Islet precursor cell (in vitro differentiated cells): ENCODE data around the gene DAPK3.
"Not testable (repeated sequence)": the region's sequence is repeated elsewhere in the genome, so short reads cannot be mapped to it uniquely, and the experiment has no call there.

Experiments
- DNase-seq: peaks from one replicate; pipeline ENCODE4 v3.0.0-alpha.2; 2018

Gene DAPK3

DNA sequence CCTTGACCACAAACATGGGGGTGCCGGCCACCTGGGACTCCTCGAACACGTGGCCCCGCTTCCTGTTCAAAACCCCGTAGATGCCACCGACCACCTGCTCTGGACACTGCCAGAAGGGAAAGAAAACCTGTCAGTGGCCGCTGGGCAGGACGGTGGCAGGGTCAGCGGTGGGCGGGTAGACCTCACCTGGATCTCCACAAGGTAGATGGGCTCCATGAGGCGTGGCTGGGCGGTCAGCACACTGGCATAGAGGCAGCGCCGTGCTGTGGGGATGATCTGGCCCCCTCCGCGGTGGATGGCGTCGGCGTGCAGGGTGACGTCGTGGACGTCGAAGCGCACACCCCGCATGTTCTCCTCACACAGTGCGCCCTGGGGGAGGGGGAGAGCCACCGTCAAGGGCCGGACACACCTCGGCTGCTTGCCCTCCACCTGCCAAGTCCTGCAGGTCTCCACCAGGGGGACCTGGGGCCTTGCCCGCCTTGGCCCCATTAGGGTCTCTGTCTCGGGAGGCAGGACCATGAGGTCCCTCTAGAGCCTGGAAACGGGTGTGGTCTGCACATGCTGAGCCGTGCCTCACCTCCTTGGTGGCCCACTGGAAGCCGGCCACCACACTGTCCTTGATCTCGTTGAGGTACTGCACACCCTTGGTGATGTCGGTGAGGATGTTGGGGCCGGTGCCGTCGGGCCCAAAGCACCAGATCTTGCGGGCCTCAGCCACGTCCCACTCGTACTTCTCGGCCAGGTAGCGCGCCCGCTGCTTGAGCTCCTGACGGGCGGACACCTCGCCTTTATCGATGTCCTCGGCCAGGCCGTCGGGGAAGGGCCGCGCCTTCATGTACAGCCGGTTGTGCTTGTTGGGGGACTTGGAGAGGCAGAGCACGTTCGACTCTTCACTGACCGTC lies 6.6 kb upstream of the DAPK3 start:
- DNase-seq, result peak; percentile 59

DNA sequence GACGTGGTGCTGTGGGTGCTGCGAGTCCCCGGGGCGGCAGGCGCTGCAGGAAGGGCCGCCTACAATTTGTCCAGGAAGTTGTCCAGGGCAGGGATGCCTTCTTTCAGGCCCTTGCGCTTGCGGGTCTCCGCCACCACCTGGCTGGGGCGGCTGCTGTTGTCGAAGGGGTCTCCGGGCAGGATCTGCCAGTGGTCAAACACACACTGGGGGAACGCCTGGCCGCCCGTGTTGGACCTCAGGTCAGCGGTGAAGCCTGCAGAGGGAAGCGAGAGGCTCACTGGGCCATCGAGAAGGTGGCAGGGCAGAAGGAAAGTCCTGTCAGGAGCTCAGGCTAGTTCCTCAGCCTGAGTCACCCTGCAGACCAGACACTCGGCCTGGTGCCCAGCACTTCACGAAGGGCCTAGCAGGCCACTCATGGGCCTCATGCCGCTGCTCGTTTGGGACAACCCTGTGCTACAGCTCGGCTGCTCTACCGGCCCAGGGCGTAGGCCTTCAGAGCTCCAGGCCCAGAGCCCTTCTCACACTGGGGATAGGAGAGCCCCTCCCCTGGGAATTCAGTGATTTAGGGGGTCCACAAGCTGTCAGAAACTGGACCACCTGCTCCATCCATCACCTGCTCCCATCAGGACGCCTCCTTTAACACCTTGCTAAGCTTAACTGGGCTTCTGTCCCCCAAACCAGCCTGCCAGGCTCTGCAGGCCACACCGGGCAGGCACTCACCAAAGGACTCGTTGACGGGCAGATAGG lies 5.8 kb upstream of the DAPK3 start:
- no peak for DNase-seq

DNA sequence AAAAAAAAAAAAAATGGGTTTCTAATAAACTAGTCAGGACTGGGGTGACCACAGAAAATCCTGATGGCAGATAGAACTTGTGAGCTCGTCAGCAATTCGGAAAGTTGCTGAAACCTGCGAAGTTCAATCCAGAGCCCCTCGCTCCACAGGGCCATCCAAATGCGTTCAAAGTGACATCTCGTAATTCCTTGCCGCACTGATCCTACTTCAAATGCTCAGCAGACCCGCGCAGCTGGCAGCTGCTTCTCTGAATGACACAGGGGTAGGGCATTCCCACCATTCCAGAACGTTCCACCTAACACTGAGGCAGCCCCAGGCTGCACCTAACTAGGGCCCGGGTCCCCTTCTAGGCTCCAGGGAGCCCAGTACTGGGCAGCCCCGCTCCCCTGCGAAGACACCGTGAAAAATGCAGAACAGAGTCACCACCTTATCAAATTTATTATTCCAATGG lies 4.8 kb upstream of the DAPK3 start:
- DNase-seq, result no peak

DNA sequence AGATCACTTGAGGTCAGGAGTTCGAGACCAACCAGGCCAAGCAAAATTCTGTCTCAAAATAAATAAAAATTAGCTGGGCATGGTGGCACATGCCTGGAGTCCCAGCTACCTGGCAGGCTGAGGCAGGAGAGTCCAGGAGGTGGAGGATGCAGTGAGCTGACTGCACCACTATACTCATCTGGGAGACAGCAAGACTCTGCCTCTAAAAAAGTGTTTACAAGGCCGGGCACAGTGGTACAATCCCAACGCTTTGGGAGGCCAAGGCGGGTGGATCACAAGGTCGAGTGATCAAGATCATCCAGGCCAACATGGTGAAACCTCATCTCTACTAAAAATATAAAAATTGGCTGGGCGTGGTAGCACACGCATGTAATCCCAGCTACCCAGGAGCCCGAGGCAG lies 4.2 kb upstream of the DAPK3 start:
- no peak for DNase-seq

DNA sequence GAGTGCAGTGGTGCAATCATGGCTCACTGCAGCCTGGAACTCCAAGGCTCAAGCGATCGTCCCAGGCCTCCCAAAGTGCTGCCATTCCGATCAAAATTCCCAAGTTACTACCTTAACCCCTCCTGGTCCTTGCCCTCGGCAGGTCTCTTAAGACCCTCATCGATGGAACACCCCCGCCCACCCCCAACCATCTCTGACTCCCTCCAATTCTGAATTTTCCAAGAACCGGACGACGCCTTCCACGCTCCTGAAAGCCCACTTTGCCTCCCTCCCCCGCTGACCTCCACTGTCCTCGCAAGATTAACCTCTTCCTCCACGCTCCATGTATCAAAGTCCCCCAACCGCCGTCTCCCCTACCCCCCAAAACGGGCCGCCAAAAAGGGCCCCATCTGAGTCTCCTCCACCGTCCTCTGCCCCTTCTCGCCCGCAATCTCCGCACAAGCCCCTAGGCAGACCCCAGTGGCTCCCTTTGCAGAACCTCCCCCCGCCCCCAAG lies 539 bp downstream of the DAPK3 start:
- no peak for DNase-seq

DNA sequence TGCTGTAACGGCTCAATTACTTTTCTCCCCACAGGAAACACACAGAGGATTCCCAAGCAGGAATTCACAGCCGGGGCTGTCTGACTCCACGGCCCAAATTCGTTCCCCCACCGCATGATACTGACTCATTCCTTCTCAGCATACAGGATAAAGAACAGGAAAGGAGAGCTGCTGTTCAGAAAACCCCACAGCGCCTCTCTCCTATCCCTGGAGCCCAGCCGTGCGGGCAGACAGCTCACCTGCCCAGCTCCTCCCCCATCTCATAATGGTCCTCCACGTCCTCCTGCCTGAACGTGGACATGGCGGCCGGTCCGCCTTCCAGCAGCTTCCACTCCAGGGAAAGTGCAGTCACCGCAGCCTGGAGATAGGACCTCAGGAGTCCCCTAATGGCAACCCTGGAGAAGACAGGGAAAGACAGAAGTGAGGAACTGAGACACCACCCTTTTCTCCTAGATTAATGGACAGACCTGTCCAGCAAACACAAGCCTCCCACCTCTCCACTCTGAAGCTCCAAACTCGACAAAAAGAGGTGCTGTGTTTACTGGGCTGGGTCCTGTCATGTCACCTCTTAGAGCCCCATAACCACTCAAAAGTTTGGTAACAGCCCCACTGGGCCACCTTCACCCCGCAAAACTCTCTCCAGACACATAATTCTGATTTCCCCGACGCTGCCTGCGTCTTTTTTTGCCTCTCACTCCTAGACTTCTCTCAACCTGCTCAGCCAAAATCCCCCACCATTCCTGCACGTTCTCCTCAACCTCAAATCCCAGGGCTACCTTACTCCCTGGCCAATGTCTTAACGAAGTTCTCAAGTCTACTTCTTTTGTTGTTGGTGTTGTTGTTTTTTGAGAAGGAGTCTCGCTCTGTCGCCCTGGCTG lies 1.2 kb downstream of the DAPK3 start:
- peak; percentile 96 for DNase-seq

DNA sequence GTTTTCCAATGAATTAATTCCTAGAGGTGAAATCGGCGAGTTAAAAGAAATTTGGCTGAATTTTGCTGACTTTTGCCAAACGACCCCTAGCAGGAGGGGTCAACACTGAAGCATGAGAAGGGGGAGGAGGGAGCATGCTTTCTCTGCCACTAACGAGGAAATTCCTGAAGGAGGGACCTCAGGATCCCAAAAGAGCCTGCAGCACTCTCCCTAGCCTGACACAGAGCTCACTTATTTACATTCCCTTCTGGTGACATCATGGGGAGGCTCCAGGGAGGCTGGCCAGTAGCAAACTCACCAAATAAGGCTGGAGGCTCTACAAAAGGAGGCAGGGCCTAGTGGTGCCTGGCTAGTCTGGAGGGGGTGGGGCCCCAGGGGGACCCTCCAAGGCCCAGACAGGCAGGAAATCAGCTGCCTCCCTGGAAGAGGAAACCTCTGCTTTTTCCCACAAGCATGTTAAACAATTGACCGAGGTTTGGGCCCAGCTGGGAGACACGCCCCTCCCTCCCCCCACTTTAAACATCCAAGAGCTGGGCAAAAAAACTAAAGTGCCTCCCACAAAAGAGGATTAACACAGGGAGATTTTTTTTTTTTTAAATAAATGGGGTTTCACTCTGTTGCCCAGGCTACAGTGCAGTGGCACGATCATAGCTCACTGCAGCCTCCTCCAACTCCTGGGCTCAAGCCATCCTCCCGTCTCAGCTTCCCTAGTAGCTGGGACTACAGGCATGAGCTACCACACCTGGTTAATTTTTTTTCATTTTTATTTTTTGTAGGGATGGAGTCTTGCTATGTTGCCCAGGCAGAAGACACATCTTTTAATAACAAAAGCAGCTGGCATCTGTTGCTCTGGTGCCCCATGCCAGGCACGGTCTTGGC lies 2.1 kb downstream of the DAPK3 start:
- DNase-seq, result peak; percentile 100

DNA sequence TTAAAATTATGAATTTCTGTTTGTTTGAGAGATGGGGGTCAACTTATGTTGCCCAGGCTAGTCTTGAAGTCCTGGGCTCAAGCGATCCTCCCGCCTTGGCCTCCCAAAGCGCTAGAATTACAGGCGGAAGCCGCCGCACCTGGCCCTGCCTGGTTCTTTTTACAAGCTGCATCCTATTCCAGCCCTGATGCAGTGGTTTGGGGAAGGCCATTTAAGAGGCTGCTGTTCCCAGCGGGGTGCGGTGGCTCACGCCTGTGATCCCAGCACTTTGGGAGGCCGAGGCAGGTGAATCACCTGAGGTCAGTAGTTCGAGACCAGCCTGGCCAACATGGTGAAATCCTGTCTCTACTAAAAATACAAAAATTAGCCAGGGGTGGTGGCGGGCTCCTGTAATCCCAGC lies 2.9 kb downstream of the DAPK3 start:
- DNase-seq, result not testable (repeated sequence)

DNA sequence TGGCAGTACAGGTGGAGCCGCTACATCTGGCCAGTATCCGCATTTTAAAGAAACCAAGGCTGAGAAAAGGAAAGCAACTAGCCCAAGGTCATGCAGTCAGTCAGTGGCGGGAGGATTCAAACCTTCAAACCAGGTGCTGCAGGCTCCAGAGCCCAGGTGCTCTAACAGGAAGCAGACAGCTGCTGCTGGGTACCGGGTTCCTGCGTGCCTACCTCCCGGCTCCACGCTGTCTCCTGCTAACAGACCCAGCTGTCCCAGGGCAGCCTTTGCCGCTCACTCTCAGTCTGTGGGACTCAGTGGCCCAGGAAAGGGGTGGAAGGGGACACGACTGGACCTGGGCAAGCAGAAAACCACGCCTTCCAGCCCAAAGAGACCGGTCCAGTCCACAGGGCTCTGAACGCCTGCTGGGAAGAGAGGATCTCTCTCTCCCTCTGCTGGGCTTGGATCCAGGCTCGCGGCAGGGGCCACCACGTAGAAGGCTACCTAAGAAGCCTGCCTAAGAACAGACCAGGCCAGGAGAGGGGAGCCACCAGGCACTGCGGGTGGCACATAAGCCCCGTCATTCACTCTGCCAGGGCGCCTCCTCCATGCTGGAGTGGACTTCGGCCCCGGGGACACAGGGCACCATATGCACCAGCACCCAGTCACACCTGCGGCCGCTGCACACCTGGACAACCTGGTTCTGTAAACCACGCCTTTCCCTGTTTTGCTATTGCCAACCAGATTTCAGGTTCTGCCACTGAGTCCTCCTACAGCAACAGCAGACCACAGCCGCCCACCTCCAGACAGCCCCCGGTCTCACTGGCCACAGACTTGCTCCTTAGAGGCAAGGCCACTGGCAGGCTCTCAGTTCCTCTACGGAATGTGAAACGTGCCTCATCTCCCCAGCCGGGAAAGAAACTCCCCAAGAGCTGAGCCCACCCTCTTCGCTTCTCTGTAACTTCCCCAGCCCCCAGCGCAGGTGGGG lies 4.6 kb downstream of the DAPK3 start:
- DNase-seq, result no peak

DNA sequence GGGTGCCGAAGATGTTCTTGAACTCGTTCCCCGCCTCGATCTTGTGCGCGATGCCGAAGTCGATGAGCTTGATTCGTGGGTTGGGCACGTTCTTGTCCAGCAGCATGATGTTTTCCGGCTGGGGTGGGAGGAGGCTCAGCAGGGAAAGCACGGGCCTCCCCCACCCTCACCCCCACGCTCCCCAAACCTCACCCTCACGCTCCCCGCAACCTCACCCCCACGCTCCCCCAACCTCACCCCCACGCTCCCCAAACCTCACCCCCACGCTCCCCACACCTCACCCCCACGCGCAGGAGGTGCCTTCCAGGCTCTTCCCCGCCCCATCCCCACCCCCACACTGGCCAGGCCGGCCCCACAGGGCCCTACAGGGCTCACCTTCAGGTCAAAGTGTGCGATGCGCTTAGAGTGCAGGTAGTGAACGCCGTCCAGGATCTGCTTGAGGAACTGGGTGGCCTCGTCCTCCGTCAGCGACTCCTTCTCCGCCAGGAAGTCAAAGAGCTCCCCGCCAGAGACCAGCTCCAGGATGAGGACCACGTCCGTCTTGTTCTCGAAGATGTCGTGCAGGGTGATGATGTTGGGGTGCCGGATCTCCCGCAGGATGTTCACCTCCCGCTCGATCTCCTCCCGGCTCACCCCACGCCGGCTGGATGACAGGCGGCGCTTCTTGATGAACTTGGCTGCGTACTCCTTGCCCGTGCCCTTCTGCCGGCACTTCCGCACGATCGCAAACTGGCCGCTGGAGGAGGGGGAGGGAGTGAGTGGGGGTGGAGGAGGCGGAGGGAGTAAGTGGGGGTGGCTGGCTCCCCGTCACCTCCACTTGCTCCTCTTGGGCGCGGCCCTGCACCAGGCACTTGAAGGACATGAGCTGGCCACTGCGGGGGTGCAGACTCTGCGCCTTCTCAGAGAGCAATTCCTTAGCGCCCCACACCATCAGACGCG lies 6.4 kb downstream of the DAPK3 start:
- DNase-seq, result no peak

DNA sequence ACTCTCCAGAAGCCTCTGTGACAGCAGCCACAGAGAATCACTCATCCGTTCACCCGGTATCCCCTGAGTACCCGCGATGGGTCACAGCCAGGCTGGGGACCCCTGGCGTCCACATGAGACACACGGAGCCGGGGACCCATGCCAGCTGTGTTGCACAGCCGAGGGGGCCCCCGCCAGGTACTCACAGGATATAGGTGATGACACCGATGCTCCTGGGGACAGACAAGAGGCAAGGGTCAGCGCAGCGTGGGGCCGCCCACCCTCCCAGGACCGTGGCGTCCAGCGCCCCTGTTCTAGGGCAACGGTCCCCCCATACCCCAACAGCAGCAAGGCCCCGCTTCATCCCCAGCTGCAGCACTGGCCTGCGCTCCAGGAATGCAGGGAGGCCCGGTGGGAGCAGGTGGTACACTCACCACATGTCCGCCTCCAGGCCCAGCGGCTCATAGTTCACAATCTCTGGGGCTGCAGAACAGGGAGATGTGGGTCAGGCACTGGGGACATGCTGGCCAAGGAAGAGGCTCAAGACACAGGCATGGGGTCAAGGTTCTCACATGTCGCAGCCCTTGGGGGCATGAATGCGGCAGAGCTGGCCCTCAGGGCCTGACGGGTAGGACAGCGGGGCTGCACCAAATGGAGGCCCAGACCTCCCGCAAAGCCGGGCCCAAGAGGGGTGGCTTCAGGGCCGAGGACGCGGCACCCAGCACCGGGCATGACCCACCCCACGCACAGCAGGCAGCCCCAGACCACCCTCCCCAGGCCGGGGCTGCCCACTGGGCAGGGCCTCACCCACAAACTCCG lies 7.2 kb downstream of the DAPK3 start:
- DNase-seq, result no peak

DNA sequence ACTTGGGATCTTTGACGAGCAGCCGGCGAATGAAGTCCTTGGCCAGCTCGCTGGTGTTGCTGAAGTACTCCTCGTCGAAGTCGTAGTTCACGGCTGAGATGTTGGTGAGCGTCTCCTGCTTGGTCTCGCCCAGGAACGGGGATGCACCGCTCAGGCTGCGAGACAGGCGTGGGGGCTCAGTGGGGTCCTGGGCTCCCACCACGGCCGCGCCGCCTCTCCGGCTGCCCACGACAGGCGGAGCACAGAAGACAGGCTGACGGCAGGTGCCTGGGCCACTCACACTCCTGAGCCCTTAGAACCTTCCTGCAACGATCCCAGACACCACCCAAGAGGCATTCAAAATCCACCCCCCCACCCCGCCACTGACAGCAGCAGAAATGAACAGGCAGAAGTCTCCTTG lies 9.9 kb downstream of the DAPK3 start:
- DNase-seq, result no peak

DNA sequence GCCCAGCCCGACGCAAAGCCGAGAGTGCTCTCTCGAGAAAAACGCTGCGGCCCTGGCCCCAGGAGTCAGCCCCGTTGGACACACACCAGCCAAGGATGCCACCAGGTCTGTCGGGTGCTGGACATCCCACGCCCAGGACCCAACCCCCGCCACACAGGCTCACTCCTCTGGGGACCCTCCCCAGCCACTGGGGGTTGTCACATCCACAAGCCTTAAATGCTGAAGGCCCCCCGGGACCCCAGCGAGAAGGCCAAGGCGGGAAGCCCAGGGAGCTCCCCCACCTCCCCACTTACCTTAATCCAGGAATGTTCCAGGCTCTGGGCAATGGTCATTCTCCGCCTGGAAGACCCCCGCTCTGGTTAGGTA lies 11.2 kb downstream of the DAPK3 start:
- DNase-seq, result no peak

DNA sequence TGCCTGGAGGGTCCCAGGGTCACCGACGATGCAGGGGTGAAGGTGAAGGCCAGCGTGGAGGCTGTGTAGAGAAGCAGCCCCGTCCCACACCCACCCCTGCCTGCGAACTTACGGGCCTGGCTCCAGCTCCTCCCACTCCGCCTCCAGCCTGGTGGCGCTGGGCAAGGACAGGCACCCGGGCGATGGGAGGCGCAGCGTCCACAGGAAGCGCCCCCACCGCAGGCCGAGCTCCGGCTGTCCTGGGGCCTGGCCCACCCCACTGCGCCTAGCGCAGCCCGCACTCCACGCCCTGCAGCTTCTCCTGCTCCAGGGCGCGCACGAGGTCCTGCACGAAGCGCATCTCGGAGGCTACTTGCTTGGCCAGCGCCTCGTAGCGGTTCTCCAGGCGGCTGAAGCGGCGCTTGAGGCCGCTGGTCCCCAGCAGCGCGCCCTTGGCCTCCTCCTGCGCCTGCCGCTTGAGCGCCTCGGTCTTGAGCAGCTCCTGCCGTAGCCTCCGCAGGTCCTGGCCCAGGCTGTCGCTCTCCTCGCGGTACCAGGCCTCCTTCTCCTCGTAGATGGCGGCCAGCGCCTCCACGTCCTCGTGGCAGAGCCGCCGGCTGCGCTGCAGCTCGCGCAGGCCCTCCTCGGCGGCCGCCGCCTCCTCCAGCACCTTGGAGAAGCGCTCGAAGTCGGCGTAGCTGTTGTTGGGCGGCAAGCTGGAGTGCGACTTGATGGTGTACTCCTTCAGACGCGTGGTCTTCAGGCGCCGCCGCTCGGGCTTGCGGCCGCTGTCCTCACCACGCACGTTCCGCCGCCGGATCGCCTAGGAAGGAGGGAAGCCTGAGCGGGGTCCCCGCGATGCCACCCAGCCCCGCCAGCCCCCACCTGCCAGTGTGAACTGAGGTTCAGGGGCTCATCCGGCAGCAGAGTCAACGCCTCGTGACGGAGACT lies 11.8 kb downstream of the DAPK3 start:
- DNase-seq, result no peak

DNA sequence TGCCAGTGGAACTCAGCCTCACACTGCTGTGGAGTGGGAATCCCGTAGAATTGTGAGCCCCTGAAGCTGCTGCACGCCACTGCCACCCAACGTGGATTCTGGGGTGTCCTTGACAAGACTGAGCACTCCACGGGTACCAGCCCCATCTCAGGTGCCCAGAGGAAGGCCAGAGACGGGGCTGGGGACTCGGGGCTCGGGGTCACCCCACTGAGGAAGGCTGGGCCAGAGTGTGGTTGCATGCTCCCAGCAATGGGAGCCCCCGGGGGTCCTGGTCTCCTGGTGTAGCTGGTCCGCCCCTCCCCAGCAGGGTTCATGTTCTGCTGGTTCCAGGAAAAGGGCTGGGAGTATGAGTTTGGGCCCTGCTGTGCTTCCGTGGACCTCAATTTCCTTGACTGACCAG lies 15.2 kb downstream of the DAPK3 start:
- no peak for DNase-seq

DNA sequence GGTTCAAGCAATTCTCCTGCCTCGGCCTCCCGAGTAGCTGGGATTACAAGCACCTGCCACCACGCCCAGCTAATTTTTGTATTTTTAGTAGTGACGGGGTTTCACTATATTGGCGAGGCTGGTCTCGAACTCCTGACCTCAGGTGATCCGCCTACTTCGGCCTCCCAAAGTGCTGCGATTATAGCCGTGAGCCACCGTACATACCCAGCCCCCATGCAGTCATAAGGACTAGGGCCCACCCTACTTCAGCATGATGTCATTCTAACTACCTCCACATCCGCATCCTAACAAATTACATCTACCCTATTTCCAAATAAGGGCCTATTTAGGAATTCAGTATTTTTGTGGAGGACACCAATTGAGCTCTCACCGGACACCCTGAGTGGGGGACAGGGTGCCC lies 15.6 kb downstream of the DAPK3 start:
- DNase-seq, result not testable (repeated sequence)

DNA sequence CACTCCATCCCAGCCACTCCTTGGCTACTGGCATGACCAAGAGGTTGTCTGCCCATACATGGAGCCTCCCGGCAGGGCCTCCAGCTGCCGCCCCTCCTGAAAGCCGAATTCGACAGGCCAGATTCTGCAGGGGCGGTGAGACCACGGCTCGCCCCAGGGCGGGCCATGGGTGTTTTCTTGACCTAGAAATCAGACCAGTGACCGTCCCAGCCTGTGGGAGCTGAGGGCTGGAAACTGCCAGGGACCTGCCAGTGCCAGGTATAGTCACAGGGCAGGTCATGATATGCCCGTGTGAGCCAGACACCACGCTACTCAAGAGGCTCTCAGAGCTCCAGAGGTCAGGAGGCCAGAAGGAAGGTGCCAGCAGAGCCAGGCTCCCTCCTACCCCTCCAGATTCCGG lies 16.8 kb downstream of the DAPK3 start:
- no peak for DNase-seq
